SH-SY5Y (cell line): ENCODE data around the gene MECP2.

Experiments used
- GATA2 ChIP-seq: IDR thresholded peaks from 2 replicates; pipeline ENCODE4 v1.6.1; 2011; ENCODE audit warnings: mild to moderate bottlenecking, low read depth, low read length
- GATA3 ChIP-seq: IDR thresholded peaks from 2 replicates; pipeline ENCODE4 v1.6.1; 2011; ENCODE audit warnings: low read depth, mild to moderate bottlenecking, low read length, moderate library complexity

- TF ChIP-seq GATA2 (no peak), GATA3 (no peak)
Observed at GRCh38 chrX:153972368-153973126, 125.0 kb downstream of the MECP2 start, which contains the start of gene TMEM187.
